SK-N-SH (cell line): ENCODE data around the gene SMIM5. TPM values are rescaled to one million over a fixed set of nuclear protein-coding genes. Genes with fewer than 3 reads are reported as not detected.
A peak's percentile ranks its signal among the peaks of the same experiment; 100 is the strongest.

Experiments used
- CTCF ChIA-PET: fragments of 300-600, 350-600 bp; formaldehyde crosslinking; extraction: SDS; loops from one replicate; lab custom pipeline; 2021; lab: Yijun Ruan, JAX
- POLR2A ChIA-PET: fragments of 350-600 bp; sonication (Branson Sonifier 250); formaldehyde crosslinking; extraction: SDS; loops from one replicate; lab custom pipeline; 2020; ENCODE audit warnings: antibody characterized with exemption, inconsistent platforms; lab: Yijun Ruan, JAX
- DNase-seq: peaks from one replicate; pipeline ENCODE4 v3.0.0; 2012
- H2AFZ ChIP-seq: fragments of 200-600 bp; sonication (generic); 2 replicates; pipeline ENCODE4 v1.8.1; 2016; ENCODE audit warnings: antibody characterized with exemption, mild to moderate bottlenecking, low read depth
- H3F3A ChIP-seq: fragments of 200-600 bp; sonication (generic); replicated peaks from 2 replicates; pipeline ENCODE3; 2016; ENCODE audit warnings: antibody characterized with exemption, mild to moderate bottlenecking; ENCODE audit not compliant: insufficient read depth
- H3K27ac ChIP-seq, 2 experiments: fragments of 200-500 bp in 1 of 2; fragments of 200-600 bp in 1 of 2; sonication (Bioruptor generic) in 1 of 2; sonication (generic), shearing (Covaris generic) in 1 of 2; 2 replicates each; pipeline versions ENCODE4 v1.5.1 to v1.6.1; 2014 to 2016; ENCODE audit warnings: low read depth in 2 of 2, inconsistent platforms in 1 of 2, low read length in 1 of 2, mild to moderate bottlenecking in 1 of 2, mixed read lengths in 1 of 2
- H3K27me3 ChIP-seq: fragments of 200-600 bp; sonication (generic), shearing (Covaris generic); 2 replicates; pipeline ENCODE4 v1.6.1; 2016; ENCODE audit warnings: mixed run types; ENCODE audit not compliant: insufficient read depth
- H3K36me3 ChIP-seq, 2 experiments: fragments of 200-500 bp in 1 of 2; fragments of 200-600 bp in 1 of 2; sonication (Bioruptor generic) in 1 of 2; sonication (generic) in 1 of 2; replicated peaks in 1 of 2; 2 replicates each; pipeline versions ENCODE3 to v1.5.1; 2014 to 2016; ENCODE audit warnings: low read length in 1 of 2, mild to moderate bottlenecking in 1 of 2; ENCODE audit not compliant: insufficient read depth in 2 of 2, control insufficient read depth in 1 of 2
- H3K4me1 ChIP-seq, 2 experiments: fragments of 200-500 bp in 1 of 2; fragments of 200-600 bp in 1 of 2; sonication (Bioruptor generic) in 1 of 2; sonication (generic), shearing (Covaris generic) in 1 of 2; 2 replicates each; pipeline versions ENCODE4 v1.5.1 to v1.6.1; 2014 to 2016; ENCODE audit warnings: low read depth in 1 of 2, low read length in 1 of 2, mixed run types in 1 of 2; ENCODE audit not compliant: insufficient read depth in 2 of 2, control insufficient read depth in 1 of 2
- H3K4me2 ChIP-seq: fragments of 200-600 bp; sonication (generic), shearing (Covaris generic); 2 replicates; pipeline ENCODE4 v1.6.1; 2017; ENCODE audit warnings: mixed run types
- H3K4me3 ChIP-seq, 2 experiments: fragments of 200-500 bp in 1 of 2; fragments of 200-600 bp in 1 of 2; sonication (Bioruptor generic) in 1 of 2; sonication (generic), shearing (Covaris generic) in 1 of 2; 2 replicates each; pipeline versions ENCODE4 v1.5.1 to v1.8.1; 2014 to 2016; ENCODE audit warnings: low read depth in 2 of 2, inconsistent platforms in 1 of 2, low read length in 1 of 2, mild to moderate bottlenecking in 1 of 2, mixed read lengths in 1 of 2, moderate library complexity in 1 of 2
- H3K79me2 ChIP-seq: fragments of 200-600 bp; sonication (generic); 2 replicates; pipeline ENCODE4 v1.8.1; 2017; ENCODE audit warnings: mild to moderate bottlenecking; ENCODE audit not compliant: insufficient read depth
- H3K9ac ChIP-seq: fragments of 200-600 bp; sonication (generic); 2 replicates; pipeline ENCODE4 v1.6.1; 2017; ENCODE audit warnings: mixed run types
- H3K9me2 ChIP-seq: fragments of 200-600 bp; sonication (generic); 2 replicates; pipeline ENCODE4 v1.6.1; 2017; ENCODE audit warnings: mixed run types
- H3K9me3 ChIP-seq: fragments of 200-600 bp; sonication (generic); 2 replicates; pipeline ENCODE4 v1.6.1; 2017; ENCODE audit warnings: mixed run types, mild to moderate bottlenecking, moderate library complexity
- H4K20me1 ChIP-seq: fragments of 200-600 bp; sonication (generic); 2 replicates; pipeline ENCODE4 v1.6.1; 2017; ENCODE audit warnings: mild to moderate bottlenecking, mixed run types; ENCODE audit not compliant: insufficient read depth
- CHD2 ChIP-seq: fragments of 150-350 bp; IDR thresholded peaks from 2 replicates; pipeline ENCODE4 v1.6.1; 2018; ENCODE audit warnings: low read length; ENCODE audit not compliant: partially characterized antibody
- CTCF ChIP-seq: fragments of 200-600 bp; sonication (generic); IDR thresholded peaks from 2 replicates; pipeline ENCODE4 v1.6.1; 2017; ENCODE audit warnings: antibody characterized with exemption, mild to moderate bottlenecking, moderate library complexity
- ELF1 ChIP-seq: IDR thresholded peaks from 2 replicates; pipeline ENCODE4 v1.4.0; 2012
- EZH2phosphoT487 ChIP-seq: fragments of 200-600 bp; sonication (generic); IDR thresholded peaks from 2 replicates; pipeline ENCODE4 v1.6.1; 2017; ENCODE audit warnings: low read depth, mixed run types, mild to moderate bottlenecking, antibody characterized with exemption, moderate library complexity, borderline replicate concordance
- FOXJ3 ChIP-seq: sonication (generic); formaldehyde crosslinking; IDR thresholded peaks from 2 replicates; pipeline ENCODE4 v1.5.1; 2020; ENCODE audit warnings: mild to moderate bottlenecking, missing genetic modification reagents
- GABPA ChIP-seq: IDR thresholded peaks from 2 replicates; pipeline ENCODE4 v1.4.0; 2012; ENCODE audit warnings: low read depth, mild to moderate bottlenecking
- GATA2 ChIP-seq: sonication (generic); formaldehyde crosslinking; IDR thresholded peaks from 2 replicates; pipeline ENCODE4 v1.5.0; 2020; ENCODE audit warnings: mild to moderate bottlenecking, missing genetic modification reagents
- JUND ChIP-seq: IDR thresholded peaks from 2 replicates; pipeline ENCODE4 v1.4.0; 2012
- MXI1 ChIP-seq: IDR thresholded peaks from 2 replicates; pipeline ENCODE4 v1.6.1; 2012; ENCODE audit warnings: mild to moderate bottlenecking, low read depth, low read length, improper control_type of control experiment
- NFIC ChIP-seq: IDR thresholded peaks from 2 replicates; pipeline ENCODE4 v1.4.0; 2012; ENCODE audit warnings: borderline replicate concordance
- NRF1 ChIP-seq: IDR thresholded peaks from 2 replicates; pipeline ENCODE4 v1.6.1; 2012; ENCODE audit warnings: low read depth, mild to moderate bottlenecking, low read length
- PBX3 ChIP-seq: IDR thresholded peaks from 2 replicates; pipeline ENCODE4; 2012
- RAD21 ChIP-seq: IDR thresholded peaks from 2 replicates; pipeline ENCODE4 v1.6.1; 2012; ENCODE audit warnings: mild to moderate bottlenecking, low read length
- RCOR1 ChIP-seq: fragments of 150-350 bp; IDR thresholded peaks from 2 replicates; pipeline ENCODE4 v1.6.1; 2017; ENCODE audit warnings: antibody characterized with exemption, low read length
- REST ChIP-seq: IDR thresholded peaks from 2 replicates; pipeline ENCODE4 v1.6.1; 2012; ENCODE audit warnings: mild to moderate bottlenecking, low read depth, low read length, moderate library complexity
- TEAD4 ChIP-seq: IDR thresholded peaks from 2 replicates; pipeline ENCODE4 v1.4.0; 2012; ENCODE audit warnings: mild to moderate bottlenecking, borderline replicate concordance; ENCODE audit not compliant: insufficient read depth
- USF2 ChIP-seq: fragments of 150-350 bp; IDR thresholded peaks from 2 replicates; pipeline ENCODE4 v1.6.1; 2017; ENCODE audit warnings: antibody characterized with exemption, low read length, low read depth, borderline replicate concordance
- YY1 ChIP-seq: IDR thresholded peaks from 2 replicates; pipeline ENCODE4 v1.4.0; 2012; ENCODE audit warnings: low read depth, mild to moderate bottlenecking
- WGBS: methylation state at CpG from one replicate; pipeline ENCODE4 v1.1.6; 2017; ENCODE audit warnings: low lambda C conversion rate; 5-methylcytosine and 5-hydroxymethylcytosine counted together
- polyA plus RNA-seq, 3 experiments: library from polyadenylated mRNA; depleted of rRNA; stranded (reverse); fragments of >200 nt; gene quantifications; 2 replicates each; pipeline ENCODE4 v1.2.3, GENCODE V29; 2012

Gene SMIM5
- polyA plus RNA-seq, 1 of the 3 experiments (the other 2 are of a cell fraction) = 0.02 TPM

- no peaks in the 10 kb centered on the region for H3F3A ChIP-seq
- H3K4me3 ChIP-seq = no peak overlapping the region
- H3K79me2 ChIP-seq = no peaks in the 10 kb centered on the region
- WGBS = 76% methylated on average over 7 of the region's 7 CpGs
- no peak overlapping the region for H3K27ac ChIP-seq
- H3K4me2 ChIP-seq = no peak overlapping the region
- CTCF ChIA-PET = interaction anchor here (0.8 to 37.9 kb wide), 8 partner anchors 2 to 129 kb away, joined by 3 to 1370 read pairs (median 8); partner anchors contain the start of genes GALK1, SMIM5 and TSEN54
- H3K36me3 ChIP-seq = peaks cover 10 to 58% of the 10 kb centered on the region in 2 experiments
- H2AFZ ChIP-seq = no peak overlapping the region
- H3K9me2 ChIP-seq = no peaks in the 10 kb centered on the region
- no peaks in the 10 kb centered on the region for H3K27me3 ChIP-seq
- no peaks in the 10 kb centered on the region for H4K20me1 ChIP-seq
- peak; percentile 22 for DNase-seq
- H3K4me1 ChIP-seq = no peaks in the 10 kb centered on the region; a peak in 1 of 4 replicates
- H3K9me3 ChIP-seq = no peaks in the 10 kb centered on the region
- H3K9ac ChIP-seq = no peak overlapping the region
- no peak for TF ChIP-seq PBX3
- no peak for TF ChIP-seq YY1
- no peak for TF ChIP-seq EZH2phosphoT487
- TF ChIP-seq CHD2 = no peak
- TF ChIP-seq CTCF = no peak
- no peak for TF ChIP-seq FOXJ3 (CRISPR knock-in tag)
- TF ChIP-seq USF2 = no peak
- TF ChIP-seq RCOR1 = no peak
- no peak for TF ChIP-seq GATA2
- TF ChIP-seq GABPA = no peak
- no peak for TF ChIP-seq RAD21
- TF ChIP-seq ELF1 = no peak
- no peak for TF ChIP-seq NRF1
- no peak for TF ChIP-seq JUND
- TF ChIP-seq TEAD4 = no peak
- TF ChIP-seq REST = no peak
- no peak for TF ChIP-seq NFIC
- no peak for TF ChIP-seq MXI1
- POLR2A ChIA-PET = no interaction called here
These were observed 12.3 kb downstream of the SMIM5 start for GRCh38 chr17:75645501-75645888.
